ENCODE measurements around the gene USP30.
A peak's percentile ranks its signal among the peaks of the same experiment; 100 is the strongest.

GRCh38 chr12:109020796-109021380 lies 31.5 kb upstream of the USP30 start, which contains the start of gene SVOP:
- TF ChIP-seq CTCF (IDR thresholded peaks at IDR 0.05) (no peak), POLR2AphosphoS5 (IDR thresholded peaks at IDR 0.05) (peak; percentile 51)

Data from prostate gland (tissue), 2 donors.